ENCODE data around the gene NT5DC3.

Gene NT5DC3

DNA sequence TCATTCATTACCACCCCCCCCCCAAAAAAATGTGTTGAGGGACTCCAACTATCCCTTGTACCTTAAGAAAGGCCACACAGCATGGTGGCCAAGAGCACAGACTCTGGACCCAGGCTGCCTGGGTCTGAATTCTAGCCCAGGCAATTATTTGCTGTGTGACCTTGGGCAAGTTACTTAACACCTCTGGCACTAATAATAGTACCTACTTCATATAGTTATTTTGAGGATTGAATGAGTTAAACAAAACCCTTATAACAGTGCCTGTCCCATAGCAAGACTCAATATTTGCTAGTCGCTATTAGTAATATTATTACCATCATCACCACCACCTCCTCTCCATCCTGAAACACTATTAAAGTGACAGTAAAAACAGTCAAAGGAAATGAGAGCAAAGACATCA is 37.2 kb downstream of the NT5DC3 start:
- DNase-seq (ENCODE audit: extremely low read depth, low read depth): no peak
- TF ChIP-seq, protein P1, sequence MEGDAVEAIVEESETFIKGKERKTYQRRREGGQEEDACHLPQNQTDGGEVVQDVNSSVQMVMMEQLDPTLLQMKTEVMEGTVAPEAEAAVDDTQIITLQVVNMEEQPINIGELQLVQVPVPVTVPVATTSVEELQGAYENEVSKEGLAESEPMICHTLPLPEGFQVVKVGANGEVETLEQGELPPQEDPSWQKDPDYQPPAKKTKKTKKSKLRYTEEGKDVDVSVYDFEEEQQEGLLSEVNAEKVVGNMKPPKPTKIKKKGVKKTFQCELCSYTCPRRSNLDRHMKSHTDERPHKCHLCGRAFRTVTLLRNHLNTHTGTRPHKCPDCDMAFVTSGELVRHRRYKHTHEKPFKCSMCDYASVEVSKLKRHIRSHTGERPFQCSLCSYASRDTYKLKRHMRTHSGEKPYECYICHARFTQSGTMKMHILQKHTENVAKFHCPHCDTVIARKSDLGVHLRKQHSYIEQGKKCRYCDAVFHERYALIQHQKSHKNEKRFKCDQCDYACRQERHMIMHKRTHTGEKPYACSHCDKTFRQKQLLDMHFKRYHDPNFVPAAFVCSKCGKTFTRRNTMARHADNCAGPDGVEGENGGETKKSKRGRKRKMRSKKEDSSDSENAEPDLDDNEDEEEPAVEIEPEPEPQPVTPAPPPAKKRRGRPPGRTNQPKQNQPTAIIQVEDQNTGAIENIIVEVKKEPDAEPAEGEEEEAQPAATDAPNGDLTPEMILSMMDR (IDR thresholded peaks at IDR 0.05; ENCODE audit: low read depth, low read length): no peak

DNA sequence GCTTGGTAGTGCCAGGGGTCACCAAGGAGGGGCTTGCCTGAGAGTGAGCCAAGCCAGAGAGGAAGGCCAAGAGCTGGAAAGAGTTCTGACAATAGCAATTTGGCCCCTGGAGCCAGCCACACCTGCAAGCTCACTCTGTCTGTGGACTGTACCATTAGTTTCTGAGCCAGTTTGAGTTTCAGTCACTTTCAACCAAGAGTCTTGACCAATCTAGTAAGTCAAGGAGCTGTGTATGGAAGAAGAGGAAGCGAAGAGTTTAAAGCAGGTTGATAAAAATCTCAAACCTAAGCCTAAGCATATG is 38.5 kb downstream of the NT5DC3 start:
- TF ChIP-seq, protein P1 (IDR thresholded peaks at IDR 0.05; ENCODE audit: low read depth, low read length): no peak
- DNase-seq (ENCODE audit: extremely low read depth, low read depth): no peak

GRCh38 chr12:103801709-103802585 is 39.1 kb downstream of the NT5DC3 start:
- DNase-seq (ENCODE audit: extremely low read depth, low read depth): no peak
- TF ChIP-seq, protein P1 (IDR thresholded peaks at IDR 0.05; ENCODE audit: low read depth, low read length): no peak

DNA sequence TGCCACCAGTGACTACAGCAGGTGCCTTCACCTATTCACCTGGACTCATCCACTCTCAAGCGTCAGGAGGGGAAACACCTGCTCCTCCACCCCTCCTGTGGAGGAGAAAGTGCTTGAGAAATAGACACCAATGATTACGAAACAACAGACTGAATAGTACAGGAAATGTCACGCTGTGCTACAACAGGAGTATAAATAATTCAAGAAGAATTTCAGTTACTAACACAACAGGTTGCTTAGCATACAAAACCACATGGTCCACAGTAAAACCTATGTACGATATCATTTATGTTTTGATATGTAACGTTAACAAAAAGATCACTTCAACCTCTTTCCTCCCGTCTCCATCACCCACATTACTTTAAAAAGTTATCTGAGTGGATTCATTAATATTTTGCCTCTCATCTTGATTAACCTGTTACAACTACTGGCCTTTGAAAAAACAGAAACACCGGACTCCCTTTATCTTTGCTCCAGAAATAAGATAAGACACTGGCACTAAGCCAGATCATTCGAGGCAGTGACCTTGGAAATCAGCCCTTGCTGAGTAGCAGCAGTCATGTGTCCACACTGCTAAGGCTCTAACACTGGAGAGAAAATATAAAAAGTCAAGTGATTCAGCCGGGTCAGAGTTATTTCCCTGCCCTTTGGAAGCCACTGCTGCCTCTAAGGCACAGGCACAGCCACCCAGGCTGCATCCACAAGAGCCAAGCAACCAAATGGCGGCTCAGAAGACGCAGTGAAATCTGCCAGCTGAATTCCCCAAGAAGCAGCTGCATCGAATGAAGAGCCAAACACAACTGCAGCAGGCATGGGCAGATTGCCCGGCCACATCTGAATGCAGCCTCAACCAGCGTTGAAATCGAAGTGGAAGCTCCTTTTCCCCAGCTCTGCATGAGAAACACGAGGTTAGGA is 40.9 kb downstream of the NT5DC3 start:
- peak; percentile 23 for DNase-seq (ENCODE audit: extremely low read depth, low read depth)
- TF ChIP-seq, protein P1 (IDR thresholded peaks at IDR 0.05; ENCODE audit: low read depth, low read length): no peak

GRCh38 chr12:103799504-103799856 is 41.6 kb downstream of the NT5DC3 start:
- no peak for DNase-seq (ENCODE audit: extremely low read depth, low read depth)
- TF ChIP-seq, protein P1 (IDR thresholded peaks at IDR 0.05; ENCODE audit: low read depth, low read length): no peak

GRCh38 chr12:103798586-103798985 is 42.4 kb downstream of the NT5DC3 start:
- TF ChIP-seq, protein P1 (IDR thresholded peaks at IDR 0.05; ENCODE audit: low read depth, low read length): no peak
- no peak for DNase-seq (ENCODE audit: extremely low read depth, low read depth)
